Measurements from ENCODE around the gene ACACB.

Gene ACACB

GRCh38 chr12:109110988-109111495 is 5.3 kb upstream of the ACACB start:
- Histone ChIP-seq H3K36me3 (peaks cover 51% of the 10 kb centered on the region), H3K27ac (peak overlapping the region; percentile 63), H3K27me3 (ENCODE audit: insufficient read depth, low read depth, severe bottlenecking) (no peaks in the 10 kb centered on the region), H3K4me3 (ENCODE audit: low read depth, low read length) (no peak overlapping the region), H3K9me3 (ENCODE audit: severe bottlenecking) (no peaks in the 10 kb centered on the region)
- peak; percentile 72 for DNase-seq
- TF ChIP-seq CTCF (IDR thresholded peaks at IDR 0.05; ENCODE audit: low read depth, low read length): no peak

GRCh38 chr12:109112720-109113465 is 3.5 kb upstream of the ACACB start:
- Histone ChIP-seq H3K9me3 (ENCODE audit: severe bottlenecking) (no peaks in the 10 kb centered on the region), H3K36me3 (peaks cover 37% of the 10 kb centered on the region), H3K4me3 (ENCODE audit: low read depth, low read length) (no peak overlapping the region), H3K27me3 (ENCODE audit: insufficient read depth, low read depth, severe bottlenecking) (no peaks in the 10 kb centered on the region), H3K27ac (no peak overlapping the region)
- DNase-seq: no peak
- no peak for TF ChIP-seq CTCF (IDR thresholded peaks at IDR 0.05; ENCODE audit: low read depth, low read length)

- Histone ChIP-seq H3K4me3 (ENCODE audit: low read depth, low read length) (no peak overlapping the region), H3K27me3 (ENCODE audit: insufficient read depth, low read depth, severe bottlenecking) (no peaks in the 10 kb centered on the region), H3K9me3 (ENCODE audit: severe bottlenecking) (no peaks in the 10 kb centered on the region), H3K36me3 (peaks cover 29% of the 10 kb centered on the region), H3K27ac (no peak overlapping the region)
- no peak for DNase-seq
- TF ChIP-seq CTCF (IDR thresholded peaks at IDR 0.05; ENCODE audit: low read depth, low read length): no peak
Observed at GRCh38 chr12:109113661-109114321, 2.6 kb upstream of the ACACB start.

- Histone ChIP-seq H3K9me3 (ENCODE audit: severe bottlenecking) (no peaks in the 10 kb centered on the region), H3K27ac (no peak overlapping the region), H3K4me3 (ENCODE audit: low read depth, low read length) (no peak overlapping the region), H3K27me3 (ENCODE audit: insufficient read depth, low read depth, severe bottlenecking) (no peaks in the 10 kb centered on the region), H3K36me3 (peaks cover 24% of the 10 kb centered on the region)
- DNase-seq: no peak
- TF ChIP-seq CTCF (IDR thresholded peaks at IDR 0.05; ENCODE audit: low read depth, low read length): no peak
Observed at GRCh38 chr12:109114644-109115043, 1.7 kb upstream of the ACACB start.

GRCh38 chr12:109115404-109115757 is 1.0 kb upstream of the ACACB start:
- no peak for DNase-seq
- H3K9me3 ChIP-seq (ENCODE audit: severe bottlenecking): no peaks in the 10 kb centered on the region
- no peaks in the 10 kb centered on the region for H3K27me3 ChIP-seq (ENCODE audit: insufficient read depth, low read depth, severe bottlenecking)
- H3K4me3 ChIP-seq (ENCODE audit: low read depth, low read length): no peak overlapping the region
- no peak for TF ChIP-seq CTCF (IDR thresholded peaks at IDR 0.05; ENCODE audit: low read depth, low read length)
- H3K36me3 ChIP-seq: peaks cover 17% of the 10 kb centered on the region
- no peak overlapping the region for H3K27ac ChIP-seq

Data from WERI-Rb-1 (cell line).